Measurements from ENCODE around the gene RNF214.
A peak's percentile ranks its signal among the peaks of the same experiment; 100 is the strongest.
"Not testable (repeated sequence)": the region's sequence is repeated elsewhere in the genome, so short reads cannot be mapped to it uniquely, and the experiment has no call there.

Gene RNF214

GRCh38 chr11:117230999-117231841 lies 1.3 kb upstream of the RNF214 start:
- DNase-seq (ENCODE audit: low read depth): no peak

DNA sequence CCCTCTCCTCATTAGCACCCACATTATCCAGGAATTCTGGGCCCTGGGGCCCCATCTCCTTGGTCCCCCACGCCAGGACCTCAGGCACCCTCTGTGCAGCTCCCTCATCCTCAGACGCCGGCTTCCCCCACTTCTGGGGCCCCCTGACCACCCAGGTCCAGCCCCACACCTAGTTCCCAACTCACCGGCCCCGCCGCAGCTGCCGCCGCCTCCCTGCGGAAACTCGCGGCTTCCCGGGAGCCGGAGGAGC lies 704 bp upstream of the RNF214 start, which contains the start of gene PCSK7:
TSS of gene PCSK7 (minus strand) at position 232 of the 250 bp plus-strand sequence. CDS start 2,229 bp downstream, outside the sequence.
- DNase-seq (ENCODE audit: low read depth): no peak

GRCh38 chr11:117232911-117233409 lies 489 bp downstream of the RNF214 start:
- DNase-seq (ENCODE audit: low read depth): no peak

GRCh38 chr11:117238221-117238620 lies 5.8 kb downstream of the RNF214 start:
- DNase-seq (ENCODE audit: low read depth): no peak

DNA sequence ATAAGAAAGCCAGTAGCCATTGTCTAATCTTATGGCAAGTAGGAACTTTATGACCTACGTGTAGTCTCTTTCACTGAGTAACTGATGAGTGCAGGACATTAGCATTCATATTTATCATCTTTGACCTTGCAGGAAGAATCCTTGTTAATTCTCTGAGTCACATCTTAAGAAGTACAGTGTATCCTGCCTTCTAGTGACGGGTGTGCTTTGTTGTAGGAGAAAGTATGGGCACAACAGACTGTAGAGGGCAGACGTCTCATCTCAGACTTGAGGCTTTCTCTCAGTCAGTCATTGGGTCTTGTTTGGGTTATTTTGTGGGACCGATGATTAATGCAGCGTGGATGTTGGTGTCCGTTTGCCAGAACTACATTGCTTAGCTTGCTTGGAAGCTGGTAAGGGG lies 6.8 kb downstream of the RNF214 start:
- no peak for DNase-seq (ENCODE audit: low read depth)

- no peak for DNase-seq (ENCODE audit: low read depth)
These were observed 15.9 kb downstream of the RNF214 start for GRCh38 chr11:117248341-117248740.

GRCh38 chr11:117249571-117249970 lies 17.1 kb downstream of the RNF214 start:
- no peak for DNase-seq (ENCODE audit: low read depth)

GRCh38 chr11:117251506-117251905 lies 19.0 kb downstream of the RNF214 start:
- no peak for DNase-seq (ENCODE audit: low read depth)

DNA sequence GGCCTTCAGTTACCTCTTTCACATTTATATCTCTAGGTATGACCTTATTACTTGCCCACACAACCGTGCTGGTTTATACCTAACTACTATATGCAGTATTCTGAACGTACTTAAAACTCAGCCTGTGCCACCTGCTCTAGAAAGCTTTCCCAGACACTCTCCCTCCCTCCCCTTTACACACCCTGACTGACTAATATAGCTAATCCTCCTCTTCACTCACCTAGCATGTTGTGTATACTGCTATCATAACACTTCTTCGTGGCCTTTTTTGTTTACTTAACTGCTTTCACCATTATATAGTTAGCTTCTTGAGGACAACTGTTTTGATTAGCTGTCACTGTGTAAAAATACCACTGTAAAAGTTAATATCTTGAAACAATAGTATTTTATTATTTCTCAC lies 23.5 kb downstream of the RNF214 start:
- DNase-seq (ENCODE audit: low read depth): no peak

DNA sequence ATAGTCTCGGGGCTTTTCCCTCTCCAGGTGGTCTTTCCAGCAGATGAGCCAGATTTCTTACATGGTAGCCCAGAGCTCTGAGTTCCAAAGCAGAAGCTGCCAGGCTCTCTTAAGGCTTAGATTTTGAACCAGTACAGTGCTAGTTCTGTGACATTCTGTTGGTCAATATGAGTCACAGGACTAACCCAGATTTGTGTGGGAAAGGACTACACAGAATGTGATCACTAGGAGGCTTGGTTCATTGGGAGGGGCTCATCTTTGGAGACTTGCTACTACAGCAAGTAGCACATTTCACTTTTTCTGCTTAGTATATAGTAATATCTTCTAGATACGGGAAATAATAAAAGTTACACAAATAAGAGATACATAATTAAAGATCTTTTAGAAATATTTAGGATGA lies 24.1 kb downstream of the RNF214 start:
- no peak for DNase-seq (ENCODE audit: low read depth)

DNA sequence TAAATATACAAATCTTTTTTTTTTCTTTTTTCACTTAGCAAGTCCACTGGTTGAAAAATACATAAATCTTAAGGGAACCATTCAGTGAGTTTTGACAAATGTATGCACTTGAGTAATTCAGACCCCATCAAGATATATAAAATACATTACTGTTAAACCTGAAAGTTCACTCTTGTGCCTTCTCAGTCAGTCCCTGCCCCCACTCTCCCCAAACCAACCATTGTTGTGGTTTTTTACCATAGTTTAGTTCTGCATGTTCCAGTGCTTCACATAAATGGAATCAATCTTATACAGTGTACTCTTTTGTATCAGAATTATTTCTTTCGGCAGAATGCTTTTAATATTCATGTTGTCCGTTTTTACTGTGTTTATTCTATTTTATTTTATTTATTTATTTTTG lies 26.1 kb downstream of the RNF214 start:
- no peak for DNase-seq (ENCODE audit: low read depth)

DNA sequence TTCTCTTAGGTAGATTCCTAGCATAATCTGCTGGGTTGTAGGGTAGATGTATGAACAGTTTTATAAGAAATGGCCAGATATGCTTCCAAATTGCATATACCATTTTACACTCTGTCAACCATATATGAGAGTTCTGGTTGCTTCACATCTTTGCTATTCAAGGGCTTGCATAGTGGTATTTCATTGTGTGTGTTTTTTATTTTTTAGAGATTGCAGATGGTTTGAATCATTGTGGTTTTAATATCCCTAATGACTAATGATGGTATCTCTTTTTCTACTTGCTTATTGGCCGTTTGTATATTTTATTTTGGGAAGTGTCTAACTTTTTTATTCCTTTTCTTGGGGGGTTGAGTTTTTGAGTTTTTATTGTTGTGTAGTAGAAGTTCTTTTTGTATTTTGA lies 26.9 kb downstream of the RNF214 start:
- no peak for DNase-seq (ENCODE audit: low read depth)

GRCh38 chr11:117264624-117265323 lies 32.3 kb downstream of the RNF214 start:
- DNase-seq (ENCODE audit: low read depth): not testable (repeated sequence)

DNA sequence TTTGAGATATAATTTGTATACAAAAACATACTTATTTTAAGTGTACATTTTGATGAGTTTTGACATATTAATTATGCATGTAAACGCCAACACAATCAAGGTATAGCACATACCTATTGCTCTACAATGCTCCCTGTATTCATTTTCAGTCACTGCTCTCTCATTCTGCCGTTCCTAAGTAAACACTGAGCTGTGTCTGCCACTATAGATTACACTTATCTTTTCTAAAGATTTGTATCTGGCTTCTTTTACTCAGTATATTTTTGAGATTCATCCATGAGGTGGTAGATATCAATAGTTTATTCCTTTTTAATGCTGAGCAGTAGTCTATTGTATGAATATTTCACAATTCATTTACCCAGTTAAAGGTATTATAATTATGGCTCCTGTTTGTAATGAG lies 33.3 kb downstream of the RNF214 start:
- DNase-seq (ENCODE audit: low read depth): no peak

GRCh38 chr11:117269856-117270255 lies 37.4 kb downstream of the RNF214 start:
- DNase-seq (ENCODE audit: low read depth): no peak

DNA sequence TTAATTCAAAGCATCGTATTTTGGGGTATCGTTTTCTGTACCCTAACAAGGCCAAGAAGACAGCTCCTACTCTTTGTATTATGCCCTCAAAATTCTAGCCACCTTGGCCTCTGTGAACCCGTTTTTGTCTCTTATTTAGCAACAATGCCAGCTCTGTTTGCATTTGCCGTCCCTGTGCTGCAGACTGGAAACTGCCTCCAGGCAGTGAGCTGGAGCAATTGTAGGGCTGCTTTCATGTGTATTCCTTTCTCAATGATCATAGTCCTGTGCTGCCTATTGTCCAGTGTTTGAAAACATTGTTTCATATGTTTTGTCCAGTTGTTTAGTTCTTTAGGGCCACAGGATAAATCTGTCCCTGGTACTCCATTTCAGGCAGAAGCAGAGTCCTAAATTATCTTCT lies 38.7 kb downstream of the RNF214 start:
- no peak for DNase-seq (ENCODE audit: low read depth)

DNA sequence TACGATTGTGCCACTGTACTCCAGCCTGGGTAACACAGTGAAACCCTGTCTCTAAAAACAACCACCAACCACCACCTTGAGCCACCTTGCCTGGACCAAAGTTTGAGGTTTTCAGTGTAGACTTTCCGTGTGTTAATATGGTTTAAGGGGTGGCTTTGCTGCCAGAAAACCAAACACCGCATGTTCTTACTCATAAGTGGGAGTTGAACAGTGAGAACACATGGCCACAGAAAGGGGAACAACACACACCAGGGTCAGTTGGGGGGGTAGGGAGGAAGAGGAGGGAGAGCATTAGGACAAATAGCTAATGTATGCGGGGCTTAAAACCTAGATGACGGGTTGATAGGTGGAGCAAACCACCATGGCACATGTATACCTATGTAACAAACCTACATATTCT lies 39.7 kb downstream of the RNF214 start:
- not testable (repeated sequence) for DNase-seq (ENCODE audit: low read depth)

- peak; percentile 74 for DNase-seq (ENCODE audit: low read depth)
These were observed 41.2 kb downstream of the RNF214 start for GRCh38 chr11:117273550-117274289.

- no peak for DNase-seq (ENCODE audit: low read depth)
These were observed 45.9 kb downstream of the RNF214 start for GRCh38 chr11:117278347-117278746.

- DNase-seq (ENCODE audit: low read depth): no peak
These were observed 47.4 kb downstream of the RNF214 start for GRCh38 chr11:117279711-117280376.

GRCh38 chr11:117281159-117281558 lies 48.7 kb downstream of the RNF214 start:
- DNase-seq (ENCODE audit: low read depth): peak; percentile 80

GRCh38 chr11:117281869-117282268 lies 49.4 kb downstream of the RNF214 start:
- DNase-seq (ENCODE audit: low read depth): no peak

Measured in HS-27A (cell line).